ENCODE results near the gene COMMD7.
"Not testable (repeated sequence)": the region's sequence is repeated elsewhere in the genome, so short reads cannot be mapped to it uniquely, and the experiment has no call there.

COMMD7 gene

DNA sequence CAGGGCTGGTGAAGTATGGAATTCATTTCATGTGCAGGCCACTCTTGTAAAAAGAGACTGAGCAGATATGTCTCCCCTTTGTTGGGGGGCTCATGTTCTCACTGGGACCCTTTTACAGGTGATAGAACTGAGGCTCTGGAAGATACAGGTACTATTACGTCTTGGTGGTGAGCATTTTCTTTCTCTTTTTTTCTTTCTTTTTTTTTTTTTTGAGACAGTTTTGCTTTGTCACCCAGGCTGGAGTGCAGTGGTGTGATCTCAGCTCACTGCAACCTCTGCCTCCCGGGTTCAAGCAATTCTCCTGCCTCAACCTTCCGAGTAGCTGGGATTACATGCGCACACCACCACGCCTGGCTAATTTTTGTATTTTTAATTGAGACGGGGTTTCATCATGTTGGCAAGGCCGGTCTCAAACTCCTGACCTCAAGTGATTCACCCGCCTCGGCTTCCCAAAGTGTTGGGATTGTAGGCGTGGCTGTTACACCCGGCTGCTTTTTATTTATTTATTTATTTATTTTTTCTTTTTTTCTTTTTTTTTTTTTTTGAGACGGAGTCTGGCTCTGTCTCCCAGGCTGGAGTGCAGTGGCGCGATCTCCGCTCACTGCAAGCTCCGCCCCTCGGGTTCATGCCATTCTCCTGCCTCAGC is 22.1 kb upstream of the COMMD7 start:
- DNase-seq = not testable (repeated sequence)

DNA sequence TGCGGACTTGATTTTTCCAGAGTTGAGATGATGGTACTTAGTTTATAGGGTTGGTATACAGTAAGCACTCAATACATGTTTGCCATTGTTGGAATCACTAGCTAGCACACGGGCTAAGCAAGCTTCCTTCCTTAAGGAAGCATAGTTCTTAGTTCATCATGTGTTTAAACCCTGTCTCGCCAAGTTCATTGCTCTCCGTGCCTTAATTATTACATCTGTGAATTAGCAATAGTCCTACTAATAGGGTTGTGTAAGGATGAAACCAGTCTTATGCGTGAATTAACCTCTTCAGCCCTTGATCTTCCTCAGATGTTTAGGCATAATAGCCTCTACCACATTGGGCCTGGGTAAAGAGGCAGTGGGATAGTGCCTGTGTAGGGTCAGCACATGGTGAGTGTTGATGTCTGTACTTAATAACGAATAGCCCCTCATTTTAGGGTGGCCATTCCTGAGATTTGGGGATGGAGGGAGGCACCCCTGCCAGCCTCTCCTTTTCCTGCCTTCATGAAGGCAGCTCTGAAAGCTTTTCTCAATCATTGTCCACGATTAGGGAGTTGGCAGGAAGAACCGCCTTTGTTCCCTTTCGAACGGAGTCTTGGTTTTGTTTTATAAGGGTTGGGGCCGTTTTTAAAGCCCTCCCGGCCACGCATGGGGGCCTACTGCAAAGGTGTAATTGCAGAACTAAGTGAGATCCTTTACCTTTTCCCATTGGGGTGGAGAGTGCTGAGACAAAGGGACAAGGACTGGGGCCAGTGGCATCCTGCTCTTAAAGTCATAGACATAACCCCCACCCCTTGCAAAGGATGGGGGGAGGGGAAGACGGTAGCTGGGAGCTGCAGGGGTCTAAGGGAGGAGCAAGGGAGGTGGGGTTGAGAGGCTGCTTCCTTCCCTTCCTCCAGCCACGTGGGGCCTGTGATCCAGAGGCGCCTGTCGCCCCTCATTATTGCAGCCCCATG is 21.0 kb upstream of the COMMD7 start:
- DNase-seq = no peak

DNA sequence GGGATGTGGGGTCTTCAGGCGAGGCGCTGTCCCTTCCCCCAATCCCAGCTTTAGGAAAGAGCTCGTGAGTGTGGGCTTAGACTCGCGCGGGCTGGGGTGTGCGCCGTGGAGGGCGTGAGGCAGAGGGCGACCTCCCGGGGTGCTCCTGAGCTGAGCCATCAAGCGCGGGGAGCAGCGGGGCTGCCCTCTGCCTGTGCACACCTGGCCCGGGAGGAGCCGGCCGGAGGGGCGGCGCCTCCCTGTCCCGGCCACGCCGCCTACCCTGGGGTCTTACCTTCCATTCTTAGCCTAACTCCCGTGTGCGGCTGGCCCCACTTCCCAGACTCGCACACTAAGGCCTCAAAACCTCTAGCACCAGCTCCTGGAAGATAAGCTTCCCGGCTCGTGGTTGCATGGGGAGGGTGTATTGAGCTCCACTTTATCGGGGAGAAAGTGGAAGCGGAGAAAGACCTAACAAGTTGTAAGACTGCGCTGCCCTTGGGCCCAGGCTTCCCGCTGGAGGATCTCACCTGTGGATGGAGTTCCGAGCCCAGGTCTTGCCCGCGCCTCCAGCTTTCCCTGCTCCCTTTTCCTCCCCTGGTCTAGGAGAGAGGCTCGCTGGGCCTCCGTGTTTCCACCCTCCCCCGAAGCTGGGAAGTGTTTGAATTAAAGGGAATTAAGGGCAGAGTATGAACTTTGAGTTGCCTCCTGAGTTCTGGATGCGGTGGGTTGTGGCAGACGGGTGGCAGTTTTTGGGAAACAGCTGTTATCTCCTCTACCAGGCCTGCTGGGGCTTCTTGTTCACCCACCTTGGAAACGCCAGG is 20.1 kb upstream of the COMMD7 start:
- DNase-seq = no peak

DNA sequence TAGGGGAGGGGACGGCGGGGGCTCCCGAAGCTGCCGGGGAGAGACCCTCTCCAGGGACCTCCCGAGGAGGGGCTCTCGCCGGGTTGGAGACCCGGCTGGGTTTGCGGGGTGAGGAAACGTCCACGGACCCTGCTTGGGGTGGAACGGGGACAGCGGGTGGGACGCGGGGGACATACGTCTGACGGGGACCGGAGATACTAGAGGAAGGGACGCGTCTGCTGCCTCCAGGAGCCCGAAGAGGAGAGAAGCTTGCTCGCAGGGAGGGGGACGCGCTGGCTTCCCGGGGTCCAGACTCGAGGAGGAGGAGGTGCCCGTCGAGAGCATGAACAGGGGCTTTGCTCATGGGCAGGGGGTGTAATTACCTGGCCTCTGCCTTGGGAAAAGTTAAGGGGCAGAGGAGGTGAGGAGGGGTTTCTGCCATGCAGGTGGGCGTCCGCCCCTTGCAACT is 19.5 kb upstream of the COMMD7 start:
- no peak for DNase-seq

DNA sequence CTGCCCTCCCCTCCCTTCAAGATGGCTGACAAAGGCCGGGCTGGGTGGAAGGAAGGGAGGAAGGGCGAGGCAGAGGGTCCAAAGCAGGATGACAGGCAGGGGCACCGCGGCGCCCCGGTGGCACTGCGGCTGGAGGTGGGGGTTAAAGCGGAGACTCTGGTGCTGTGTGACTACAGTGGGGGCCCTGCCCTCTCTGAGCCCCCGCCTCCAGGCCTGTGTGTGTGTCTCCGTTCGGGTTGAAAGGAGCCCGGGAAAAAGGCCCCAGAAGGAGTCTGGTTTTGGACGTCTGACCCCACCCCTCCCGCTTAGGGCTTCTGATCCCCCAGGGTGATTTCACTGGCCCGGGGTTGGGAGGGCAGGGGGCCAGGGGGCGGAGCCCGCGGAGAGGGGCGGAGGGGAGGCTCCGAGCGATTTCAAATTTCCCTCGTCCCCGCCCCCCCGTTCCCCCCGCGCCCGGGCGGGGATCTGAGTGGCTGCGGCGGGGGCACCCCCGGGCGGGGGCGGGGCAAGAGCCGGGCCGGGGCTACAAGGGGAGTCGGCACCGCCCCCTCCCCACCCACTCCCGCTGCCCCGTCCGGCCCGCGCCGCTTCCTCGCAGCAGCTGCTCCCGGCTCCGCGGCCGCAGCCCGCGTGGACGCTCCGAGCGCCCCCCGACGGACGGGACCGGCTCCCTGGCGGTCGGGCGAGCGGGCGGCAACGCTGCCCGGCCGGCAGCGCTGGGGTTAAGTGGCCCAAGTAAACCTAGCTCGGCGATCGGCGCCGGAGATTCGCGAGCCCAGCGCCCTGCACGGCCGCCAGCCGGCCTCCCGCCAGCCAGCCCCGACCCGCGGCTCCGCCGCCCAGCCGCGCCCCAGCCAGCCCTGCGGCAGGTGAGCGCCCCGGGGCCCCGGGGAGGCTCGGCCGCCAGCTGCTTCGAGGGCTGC is 18.8 kb upstream of the COMMD7 start, which contains the start of gene DNMT3B:
Gene DNMT3B (plus strand): TSS at position 555 of the 923 bp plus-strand sequence. CDS start 17,939 bp downstream, outside the sequence.
- DNase-seq = peak; percentile 70

DNA sequence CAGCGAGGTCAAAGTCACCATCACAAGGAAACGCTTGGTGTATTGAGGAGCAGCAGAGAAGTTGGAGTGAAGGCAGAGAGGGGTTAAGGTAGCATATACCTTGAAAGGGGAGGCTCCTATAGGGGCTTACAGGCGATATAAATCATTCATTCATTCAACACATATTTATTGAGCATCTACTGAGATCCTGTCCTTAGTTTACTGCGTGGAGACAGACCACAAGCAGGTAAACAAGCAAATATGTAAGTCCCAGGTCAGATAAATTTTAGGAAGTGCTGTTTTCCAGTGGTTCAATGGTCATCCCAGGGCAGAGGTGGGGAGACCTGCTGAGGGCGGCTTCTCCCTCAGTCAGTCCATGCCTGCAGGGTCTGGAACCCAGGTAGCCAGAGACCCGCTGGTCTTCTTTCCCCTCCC is 18.2 kb upstream of the COMMD7 start:
- no peak for DNase-seq

DNA sequence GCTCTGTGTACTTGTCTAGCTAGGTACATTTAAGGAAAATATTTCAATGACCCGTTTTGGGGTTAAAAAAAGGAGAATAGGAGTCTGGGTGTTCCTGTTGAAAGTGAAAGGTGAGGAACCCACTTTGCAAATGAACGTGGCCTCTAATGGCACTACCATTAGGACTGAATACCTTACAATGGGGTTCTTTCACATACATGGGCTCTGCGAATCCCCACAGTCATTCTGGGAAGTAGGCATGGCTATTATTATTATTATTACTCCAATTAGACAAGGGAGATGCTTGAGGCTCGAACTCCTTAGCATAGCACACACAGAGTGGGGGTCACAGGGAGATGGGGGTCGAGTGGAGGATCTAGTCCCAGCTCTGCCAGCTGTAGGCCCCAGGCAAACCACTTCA is 12.9 kb upstream of the COMMD7 start:
- DNase-seq = no peak

DNA sequence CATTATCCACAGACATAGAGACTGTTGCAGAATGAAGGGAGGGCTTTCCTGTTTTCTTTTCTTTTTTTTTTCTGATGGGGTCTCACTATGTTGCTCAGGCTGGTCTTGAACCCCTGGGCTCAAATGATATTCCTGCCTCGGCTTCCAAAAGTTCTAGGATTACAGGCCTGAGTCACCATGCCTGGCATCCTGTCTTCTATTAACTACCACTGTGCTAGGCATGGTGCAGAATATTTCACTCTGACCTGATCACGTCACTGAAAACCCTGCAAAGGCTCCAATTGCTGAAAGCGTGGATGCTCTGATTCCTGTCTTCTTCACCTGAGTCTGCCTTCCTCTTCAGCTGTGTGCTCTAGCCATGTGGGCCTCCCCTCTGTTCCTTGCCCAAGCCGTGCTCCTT is 10.5 kb upstream of the COMMD7 start:
- DNase-seq = no peak

DNA sequence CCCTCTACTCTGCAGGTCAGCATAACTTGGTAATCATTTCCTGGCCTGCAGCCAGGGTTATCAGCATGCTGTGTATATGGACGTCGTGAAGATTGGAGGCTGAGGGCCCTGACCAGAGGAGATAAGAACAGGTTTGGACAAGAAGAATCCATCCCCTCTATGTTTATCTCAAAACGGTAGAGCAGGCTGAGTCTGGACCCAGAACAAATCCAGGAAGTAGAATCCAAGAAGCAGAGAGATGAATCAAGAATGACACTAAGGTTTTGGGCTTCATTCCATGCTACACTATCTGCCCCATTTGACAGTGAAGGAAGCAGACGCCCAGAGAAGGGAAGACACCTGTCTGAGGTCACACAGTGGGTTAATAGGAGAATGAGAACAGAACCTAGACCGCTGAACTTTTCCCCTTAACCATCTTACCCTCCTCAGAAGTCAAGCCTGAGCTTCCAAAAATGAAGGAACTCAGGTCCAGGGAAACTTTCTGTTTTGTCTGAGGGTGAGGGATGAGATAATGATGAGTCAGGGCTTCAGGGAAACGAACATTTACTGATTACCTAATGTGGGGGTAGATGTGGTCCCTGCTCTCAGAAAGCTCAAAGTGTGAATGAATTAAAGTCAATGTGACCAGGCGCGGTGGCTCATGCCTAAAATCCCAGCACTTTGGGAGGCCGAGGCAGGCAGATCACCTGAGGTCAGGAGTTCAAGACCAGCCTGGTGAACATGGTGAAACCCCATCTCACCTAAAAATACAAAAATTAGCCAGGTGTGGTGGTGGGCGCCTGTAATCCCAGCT is 9.4 kb upstream of the COMMD7 start:
- no peak for DNase-seq

DNA sequence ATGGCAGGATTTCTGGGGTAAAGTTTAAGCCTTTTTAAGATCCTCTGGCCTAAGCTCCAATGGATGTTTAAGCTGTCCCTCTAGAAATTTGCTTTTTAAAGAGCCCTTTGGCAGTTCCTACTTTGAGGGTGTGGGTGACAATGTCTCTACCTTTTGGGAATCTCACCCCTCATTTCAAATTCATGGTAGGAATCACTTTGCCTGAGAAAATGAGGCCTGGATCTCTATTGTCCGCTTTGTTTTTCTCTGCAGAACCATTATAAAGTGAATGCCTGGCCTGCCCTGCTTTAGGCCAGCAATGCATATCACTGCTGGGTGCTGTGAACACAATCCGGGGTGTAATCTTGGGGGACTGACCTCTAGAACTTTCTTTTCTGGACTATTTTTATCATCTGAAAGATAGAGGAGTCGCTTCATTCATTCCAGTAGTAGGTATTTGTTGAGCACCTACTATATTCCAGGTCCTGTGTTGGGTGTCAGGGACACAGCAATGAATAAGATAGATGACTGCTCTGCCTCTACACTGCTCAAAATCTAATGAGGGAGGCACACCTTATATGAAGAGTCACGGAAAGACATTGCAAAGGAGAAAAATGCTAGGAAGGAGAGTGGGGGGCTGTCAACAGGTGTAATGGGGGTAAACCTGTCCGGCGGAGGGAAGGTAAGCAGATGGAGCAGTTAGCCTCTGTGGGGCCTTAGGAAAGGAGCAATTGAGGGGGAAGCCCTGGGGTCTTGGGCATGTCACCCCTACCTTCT is 8.6 kb upstream of the COMMD7 start:
- DNase-seq = no peak

DNA sequence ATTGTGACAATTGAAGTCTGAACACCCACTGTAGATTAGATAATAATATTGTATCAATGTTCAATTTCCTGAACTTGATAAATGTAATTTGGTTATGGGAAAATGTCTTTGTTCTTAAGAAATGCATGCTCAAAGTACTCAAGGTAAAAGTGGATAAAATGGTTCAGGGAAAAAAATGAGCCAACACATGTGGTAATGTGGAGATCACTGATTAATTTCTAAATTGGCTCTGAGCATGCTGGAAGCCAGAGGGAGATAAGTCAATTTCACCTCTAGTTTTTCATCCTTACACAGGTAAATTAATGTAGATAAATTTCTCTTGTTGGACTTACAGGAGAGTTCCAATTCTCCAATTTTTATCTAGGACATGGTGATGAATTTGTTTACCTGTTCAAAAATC is 8.0 kb upstream of the COMMD7 start:
- DNase-seq = no peak

DNA sequence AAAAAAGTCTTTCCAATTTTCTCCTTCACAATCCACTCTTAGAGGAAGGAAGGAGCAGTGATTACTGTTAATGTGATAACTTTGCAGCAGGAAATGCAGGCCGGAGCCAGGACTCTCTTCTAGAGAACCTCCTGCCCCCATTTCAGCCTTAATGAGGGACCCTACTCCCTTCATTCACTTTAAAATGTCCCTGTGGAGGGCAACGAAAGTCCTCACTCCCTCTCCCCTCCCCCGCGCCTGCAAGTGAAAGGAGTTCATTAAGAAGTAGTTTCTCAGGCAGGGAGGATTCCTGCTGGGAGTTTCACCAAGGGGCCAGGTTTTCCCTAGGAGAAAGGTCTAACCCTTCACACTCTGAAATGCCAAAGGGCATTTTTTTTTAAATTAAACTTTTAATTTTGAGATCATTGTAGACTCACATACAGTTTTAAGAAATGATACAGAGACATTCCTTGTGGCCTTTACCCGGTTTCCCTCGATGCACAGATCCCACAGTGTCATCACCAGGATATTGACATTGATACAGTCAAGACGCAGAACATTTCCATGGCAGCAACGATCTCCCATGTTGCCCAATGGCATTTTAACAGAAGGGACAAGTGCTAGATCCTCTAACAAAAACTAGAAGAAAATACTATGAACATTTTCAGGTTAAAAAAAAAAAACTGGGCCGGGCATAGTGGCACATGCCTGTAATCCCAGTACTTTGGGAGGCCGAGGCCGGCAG is 6.8 kb upstream of the COMMD7 start:
- no peak for DNase-seq

DNA sequence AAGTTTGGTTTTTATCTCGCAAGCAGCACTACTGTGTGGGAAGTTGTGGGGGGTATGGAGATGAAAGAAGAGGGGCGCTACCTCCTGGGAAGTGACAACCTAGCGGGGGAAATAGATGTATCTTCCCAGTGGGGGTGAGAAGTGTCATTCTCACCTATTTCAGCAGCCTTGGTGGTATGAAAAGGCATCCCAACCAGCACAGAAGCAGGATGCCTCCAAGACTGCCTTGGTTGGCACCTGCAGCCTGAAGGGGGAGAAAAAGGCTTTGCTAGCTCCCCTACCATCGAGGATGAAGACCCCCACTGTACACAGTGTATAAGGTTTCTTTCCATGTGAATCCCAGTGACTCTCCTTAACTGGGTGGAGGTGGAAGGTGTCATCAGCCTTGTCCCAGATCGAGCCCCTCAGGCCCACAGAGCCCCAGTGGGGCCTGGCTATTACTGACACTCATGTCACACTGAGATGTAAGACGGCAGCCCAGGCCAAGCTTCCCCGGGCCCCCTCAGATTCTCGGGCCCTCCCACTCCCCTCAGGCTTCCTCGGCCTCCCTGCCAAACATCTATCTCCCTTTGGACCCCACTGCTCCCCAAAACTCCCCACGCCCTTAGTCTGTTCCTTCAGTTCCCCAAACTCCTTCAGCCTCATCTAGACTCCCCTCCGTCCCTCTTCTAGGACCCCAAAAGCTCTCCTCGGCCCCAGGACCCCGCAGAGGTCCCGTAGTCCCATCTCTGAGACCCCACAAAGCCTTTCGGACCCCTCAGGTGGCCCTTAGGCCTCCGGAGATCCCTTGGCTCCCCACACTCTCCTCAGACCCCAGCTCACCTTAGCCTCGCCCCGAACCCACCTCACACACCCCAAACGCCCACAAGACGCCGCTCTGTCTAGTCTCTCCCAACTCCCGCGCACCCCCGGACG is 688 bp downstream of the COMMD7 start:
- peak; percentile 3 for DNase-seq

DNA sequence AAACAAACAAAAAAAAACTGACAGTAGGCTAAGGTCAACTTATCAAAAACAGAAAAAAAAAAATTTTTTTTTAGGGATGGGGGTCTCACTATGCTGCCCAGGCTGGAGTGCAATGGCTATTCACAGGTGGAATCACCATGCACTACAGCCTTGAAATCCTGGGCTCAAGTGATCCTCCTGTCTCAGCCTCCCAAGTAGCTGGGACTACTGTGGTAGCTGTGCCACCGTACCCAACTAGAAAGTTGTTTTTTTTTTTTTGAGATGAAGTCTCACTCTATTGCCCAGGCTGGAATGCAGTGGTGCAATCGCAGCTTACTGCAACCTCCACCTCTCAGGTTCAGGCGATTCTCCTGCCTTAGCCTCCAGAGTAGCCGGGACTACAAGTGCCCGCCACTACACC is 2.1 kb downstream of the COMMD7 start:
- DNase-seq = no peak

DNA sequence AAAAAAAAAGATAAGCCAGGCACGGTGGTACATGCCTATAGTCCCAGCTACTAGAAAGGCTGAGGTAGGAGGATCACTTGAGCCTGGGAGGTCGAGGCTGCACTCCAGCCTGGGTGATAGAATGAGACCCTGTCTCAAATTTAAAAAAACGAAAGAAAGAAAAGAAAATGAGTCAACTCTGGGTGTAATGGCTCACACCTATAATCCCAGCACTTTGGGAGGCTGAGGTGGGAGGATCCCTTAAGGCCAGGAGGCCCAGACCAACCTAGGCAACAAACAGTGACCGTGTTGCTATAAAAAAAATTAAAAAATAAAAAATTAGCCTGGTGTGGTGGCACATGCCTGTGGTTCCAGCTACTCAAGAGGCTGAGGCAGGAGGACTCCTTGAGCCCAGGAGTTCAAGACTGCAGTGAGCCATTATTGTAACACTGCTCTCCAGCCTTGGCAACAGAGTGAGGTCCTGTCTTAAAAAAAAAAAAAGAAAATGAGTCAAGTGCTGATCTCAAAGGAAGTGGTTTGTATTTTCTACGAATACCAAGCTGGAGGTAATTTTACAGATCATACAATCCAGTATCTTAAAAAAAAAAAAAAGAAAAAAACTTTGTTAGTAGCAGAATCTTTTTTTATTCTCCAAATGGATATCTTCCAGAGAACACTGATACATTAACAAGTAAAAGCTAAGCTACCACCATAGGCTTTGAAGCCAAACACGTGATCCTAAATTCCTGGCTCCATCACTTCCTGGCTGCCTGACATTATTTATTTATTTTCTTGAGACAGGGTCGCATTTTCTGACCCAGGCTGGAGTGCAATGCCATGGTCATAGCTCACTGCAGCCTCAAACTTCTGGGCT is 5.7 kb downstream of the COMMD7 start:
- DNase-seq = no peak

DNA sequence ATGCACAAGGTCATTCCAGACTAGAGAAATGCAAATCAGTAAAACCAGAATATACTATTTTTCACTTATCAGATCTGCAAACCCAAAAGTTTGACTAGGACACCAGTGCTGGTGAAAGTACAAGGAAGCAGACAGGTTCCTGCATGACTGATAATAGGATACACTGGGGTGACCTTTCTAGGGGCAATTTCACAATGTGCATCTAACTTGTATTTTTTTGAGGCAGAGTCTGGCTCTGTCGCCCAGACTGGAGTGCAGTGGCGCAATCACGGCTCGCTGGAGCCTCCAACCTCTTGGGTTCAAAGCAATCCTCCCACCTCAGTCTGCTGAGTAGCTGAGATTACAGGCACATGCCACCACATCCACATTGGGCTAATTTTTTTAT is 11.4 kb downstream of the COMMD7 start:
- no peak for DNase-seq

DNA sequence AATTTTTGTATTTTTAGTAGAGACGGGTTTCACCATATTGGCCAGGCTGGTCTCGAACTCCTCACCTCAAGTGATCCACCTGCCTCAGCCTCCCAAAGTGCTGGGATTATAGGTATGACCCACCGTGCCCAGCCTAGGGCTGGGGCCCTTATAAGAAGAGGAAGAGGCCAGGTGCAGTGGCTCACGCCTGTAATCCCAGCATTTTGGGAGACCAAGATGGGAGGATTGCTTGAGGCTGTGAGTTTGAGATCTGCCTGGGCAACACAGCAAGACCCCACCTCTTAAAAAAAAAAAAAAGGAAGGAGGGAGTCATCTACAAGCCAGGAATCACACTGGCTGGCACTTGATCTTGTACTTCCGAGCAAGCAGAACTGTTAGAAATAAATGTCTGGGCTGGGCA is 13.9 kb downstream of the COMMD7 start:
- DNase-seq = not testable (repeated sequence)

DNA sequence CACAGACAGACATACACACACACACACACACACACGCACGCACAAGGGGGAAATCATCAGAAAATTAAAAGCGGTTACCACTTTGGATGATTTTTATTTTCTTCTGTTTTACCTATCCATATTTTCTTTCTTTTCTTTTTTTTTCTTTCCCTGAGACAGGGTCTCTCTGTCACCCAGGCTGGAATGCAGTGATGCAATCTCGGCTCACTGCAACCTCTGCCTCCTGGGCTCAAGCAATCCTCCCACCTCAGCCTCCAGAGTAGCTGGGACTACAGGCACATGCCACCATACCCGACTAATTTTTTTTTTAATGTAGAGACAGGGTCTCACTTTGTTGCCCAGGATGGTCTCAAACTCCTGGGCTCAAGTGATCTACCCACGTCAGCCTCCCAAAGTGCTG is 14.8 kb downstream of the COMMD7 start:
- not testable (repeated sequence) for DNase-seq

Measured in NCI-H526 treated with DMSO at 0.1 percent for 48 hours (cell line).